ENCODE measurements around the gene PPP1R16B. TPM values are rescaled to one million over a fixed set of nuclear protein-coding genes. Genes with fewer than 3 reads are reported as not detected.

PPP1R16B gene
- total and polyA plus RNA-seq, 2 of the 8 experiments (the other 6 are each of a cell fraction or from before 2014, with no cell fraction given), result 2.6 to 8.9 TPM

DNA sequence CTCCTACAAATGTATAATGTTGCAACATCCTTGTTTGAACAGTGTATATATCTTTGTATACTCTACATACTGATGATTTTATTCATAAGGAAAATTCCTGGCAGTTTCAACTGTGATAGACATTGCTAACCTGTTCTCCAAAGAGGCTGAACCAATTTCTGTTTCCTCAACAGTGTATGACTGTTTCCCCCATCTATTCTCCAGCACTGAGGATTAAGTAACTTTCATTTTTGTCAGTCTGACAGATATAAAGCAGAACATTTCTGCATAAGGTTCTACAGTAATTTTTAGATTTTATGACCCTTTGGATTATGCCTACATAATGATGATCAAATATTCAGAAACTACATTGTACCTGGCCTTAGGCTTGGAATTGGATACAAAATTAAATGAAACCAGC, 9.9 kb downstream of the PPP1R16B start:
- H3K4me1 ChIP-seq (replicated peaks in 1 of 4; ENCODE audit: control insufficient read depth in 3 of 4, insufficient read depth in 4 of 4, low read length in 3 of 4), result peaks cover 2 to 18% (median 7%) of the 10 kb centered on the region in 4 experiments
- H4K5ac ChIP-seq (ENCODE audit: insufficient read length, low read depth, low read length), result no peak overlapping the region
- DNase-seq (ENCODE audit: low read depth in 1 of 2, low spot score in 2 of 2) (no peak), FAIRE-seq (no peak)
- no peak overlapping the region for H3K4me2 ChIP-seq (ENCODE audit: insufficient read depth in 1 of 2, low read depth in 2 of 2, low read length in 2 of 2)
- H2BK20ac ChIP-seq (ENCODE audit: low read length), result no peak overlapping the region
- no peaks in the 10 kb centered on the region for H3K36me3 ChIP-seq (ENCODE audit: control insufficient read depth in 2 of 4, insufficient read depth in 4 of 4, low read length in 3 of 4)
- H2AFZ ChIP-seq (ENCODE audit: low read length), result no peak overlapping the region
- H2BK5ac ChIP-seq (ENCODE audit: low read depth, low read length), result no peak overlapping the region
- H3K56ac ChIP-seq (replicated peaks; ENCODE audit: insufficient read length, low read depth, low read length), result no peak overlapping the region
- H3K14ac ChIP-seq (ENCODE audit: insufficient read length), result no peak overlapping the region
- no peak overlapping the region for H3K4me3 ChIP-seq (ENCODE audit: extremely low read depth in 1 of 4, insufficient read depth in 2 of 4, low read depth in 3 of 4, low read length in 4 of 4)
- no peak overlapping the region for H3K27ac ChIP-seq (ENCODE audit: low read depth, low read length)
- no peak overlapping the region for H2BK12ac ChIP-seq (ENCODE audit: low read depth, low read length)
- no peak overlapping the region for H3K4ac ChIP-seq (replicated peaks; ENCODE audit: insufficient read length, low read depth, low read length)
- H4K91ac ChIP-seq (replicated peaks; ENCODE audit: insufficient read length, low read length), result no peak overlapping the region
- no peaks in the 10 kb centered on the region; a peak in 1 of 4 replicates for H3K79me2 ChIP-seq (ENCODE audit: control insufficient read depth in 1 of 2, insufficient read depth in 2 of 2, low read length in 2 of 2)
- H3K23me2 ChIP-seq (ENCODE audit: low read depth, low read length), result no peaks in the 10 kb centered on the region
- H2BK15ac ChIP-seq (ENCODE audit: low read length), result no peak overlapping the region
- POLR2A ChIA-PET (ENCODE audit: partially characterized antibody), result interaction anchor here (0.7 to 1.8 kb wide), 4 partner anchors 9 to 1399 kb away, joined by 3 to 8 read pairs (median 3); no protein-coding TSS in a partner anchor
- no peak overlapping the region for H2AK5ac ChIP-seq (ENCODE audit: low read depth, low read length)
- no peaks in the 10 kb centered on the region for H4K20me1 ChIP-seq (replicated peaks in 1 of 2; ENCODE audit: control insufficient read depth in 1 of 2, insufficient read depth in 2 of 2, low read length in 2 of 2)
- no peak for TF ChIP-seq TAF7 (optimal IDR thresholded peaks at IDR 0.05; ENCODE audit: borderline replicate concordance, low read depth, low read length)
- no peak for TF ChIP-seq NANOG (IDR thresholded peaks at IDR 0.05; ENCODE audit: insufficient read depth, low read depth, low read length, poor library complexity, severe bottlenecking)
- no peak for TF ChIP-seq SP4 (IDR thresholded peaks at IDR 0.05; ENCODE audit: low read length)
- no peak for TF ChIP-seq EP300 (IDR thresholded peaks at IDR 0.05; ENCODE audit: borderline replicate concordance in 1 of 2, low read depth in 2 of 2, low read length in 2 of 2)
- no peak for TF ChIP-seq SUZ12 (IDR thresholded peaks at IDR 0.05; ENCODE audit: low read length)
- TF ChIP-seq ASH2L (IDR thresholded peaks at IDR 0.05; ENCODE audit: low read length), result no peak
- no peak for TF ChIP-seq POU5F1 (IDR thresholded peaks at IDR 0.05; ENCODE audit: low read depth, low read length)
- no peak for TF ChIP-seq RFX5 (IDR thresholded peaks at IDR 0.05; ENCODE audit: borderline replicate concordance, low read depth, low read length)
- H3K79me1 ChIP-seq (ENCODE audit: low read depth, low read length), result no peaks in the 10 kb centered on the region; the same call in 1 of the 2 replicates
- H3K23ac ChIP-seq (ENCODE audit: insufficient read length), result no peak overlapping the region
- H4K8ac ChIP-seq (ENCODE audit: extremely low read depth, insufficient read depth, low read length), result no peak overlapping the region
- no peak overlapping the region for H3K18ac ChIP-seq (ENCODE audit: extremely low read depth, low read length)
- H3K9ac ChIP-seq (replicated peaks in 1 of 4; ENCODE audit: extremely low read depth in 1 of 4, low read depth in 3 of 4, low read length in 3 of 4), result no peak overlapping the region
- H2BK120ac ChIP-seq (replicated peaks; ENCODE audit: low read depth, low read length), result no peak overlapping the region
- CTCF ChIA-PET (ENCODE audit: partially characterized antibody), result interaction anchor here (1.2 to 3.4 kb wide), 3 partner anchors 8 to 78 kb away, joined by 4 to 14 read pairs (median 5); no protein-coding TSS in a partner anchor
- no peaks in the 10 kb centered on the region for H3K27me3 ChIP-seq (replicated peaks in 1 of 4; ENCODE audit: control insufficient read depth in 3 of 4, extremely low read depth in 1 of 4, insufficient read depth in 3 of 4, low read length in 3 of 4)
- no peaks in the 10 kb centered on the region for H3K9me3 ChIP-seq (ENCODE audit: insufficient read depth in 2 of 2, low read depth in 1 of 2, low read length in 1 of 2)
